ENCODE data around the gene ENPP1.

DNA sequence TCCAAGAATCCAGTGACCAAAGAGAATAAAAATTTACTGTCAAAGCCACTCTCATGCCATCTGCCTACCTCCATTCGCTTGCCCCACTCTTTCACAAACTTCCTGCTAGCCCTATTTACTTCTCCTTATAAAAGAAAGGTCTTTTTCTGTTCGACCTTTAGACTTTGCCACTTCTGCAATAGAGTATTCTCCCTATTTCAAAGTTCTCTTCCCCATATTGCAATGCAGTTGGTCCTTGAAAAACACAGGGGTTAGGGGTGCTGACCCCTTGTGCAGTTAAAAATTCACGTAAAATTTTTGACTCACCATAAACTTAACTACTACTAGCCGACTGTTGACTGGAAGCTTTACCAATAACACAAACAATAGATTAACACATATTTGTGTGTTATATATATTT is 128.3 kb downstream of the ENPP1 start:
- TF ChIP-seq, protein P1, sequence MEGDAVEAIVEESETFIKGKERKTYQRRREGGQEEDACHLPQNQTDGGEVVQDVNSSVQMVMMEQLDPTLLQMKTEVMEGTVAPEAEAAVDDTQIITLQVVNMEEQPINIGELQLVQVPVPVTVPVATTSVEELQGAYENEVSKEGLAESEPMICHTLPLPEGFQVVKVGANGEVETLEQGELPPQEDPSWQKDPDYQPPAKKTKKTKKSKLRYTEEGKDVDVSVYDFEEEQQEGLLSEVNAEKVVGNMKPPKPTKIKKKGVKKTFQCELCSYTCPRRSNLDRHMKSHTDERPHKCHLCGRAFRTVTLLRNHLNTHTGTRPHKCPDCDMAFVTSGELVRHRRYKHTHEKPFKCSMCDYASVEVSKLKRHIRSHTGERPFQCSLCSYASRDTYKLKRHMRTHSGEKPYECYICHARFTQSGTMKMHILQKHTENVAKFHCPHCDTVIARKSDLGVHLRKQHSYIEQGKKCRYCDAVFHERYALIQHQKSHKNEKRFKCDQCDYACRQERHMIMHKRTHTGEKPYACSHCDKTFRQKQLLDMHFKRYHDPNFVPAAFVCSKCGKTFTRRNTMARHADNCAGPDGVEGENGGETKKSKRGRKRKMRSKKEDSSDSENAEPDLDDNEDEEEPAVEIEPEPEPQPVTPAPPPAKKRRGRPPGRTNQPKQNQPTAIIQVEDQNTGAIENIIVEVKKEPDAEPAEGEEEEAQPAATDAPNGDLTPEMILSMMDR (IDR thresholded peaks at IDR 0.05) = no peak
- no peak for TF ChIP-seq POLR2A (IDR thresholded peaks at IDR 0.05)

All from lower leg skin (tissue), 3 donors.